ENCODE measurements around the gene SDSL.
A peak's percentile ranks its signal among the peaks of the same experiment; 100 is the strongest.

The SDSL gene, protein sequence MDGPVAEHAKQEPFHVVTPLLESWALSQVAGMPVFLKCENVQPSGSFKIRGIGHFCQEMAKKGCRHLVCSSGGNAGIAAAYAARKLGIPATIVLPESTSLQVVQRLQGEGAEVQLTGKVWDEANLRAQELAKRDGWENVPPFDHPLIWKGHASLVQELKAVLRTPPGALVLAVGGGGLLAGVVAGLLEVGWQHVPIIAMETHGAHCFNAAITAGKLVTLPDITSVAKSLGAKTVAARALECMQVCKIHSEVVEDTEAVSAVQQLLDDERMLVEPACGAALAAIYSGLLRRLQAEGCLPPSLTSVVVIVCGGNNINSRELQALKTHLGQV

DNA sequence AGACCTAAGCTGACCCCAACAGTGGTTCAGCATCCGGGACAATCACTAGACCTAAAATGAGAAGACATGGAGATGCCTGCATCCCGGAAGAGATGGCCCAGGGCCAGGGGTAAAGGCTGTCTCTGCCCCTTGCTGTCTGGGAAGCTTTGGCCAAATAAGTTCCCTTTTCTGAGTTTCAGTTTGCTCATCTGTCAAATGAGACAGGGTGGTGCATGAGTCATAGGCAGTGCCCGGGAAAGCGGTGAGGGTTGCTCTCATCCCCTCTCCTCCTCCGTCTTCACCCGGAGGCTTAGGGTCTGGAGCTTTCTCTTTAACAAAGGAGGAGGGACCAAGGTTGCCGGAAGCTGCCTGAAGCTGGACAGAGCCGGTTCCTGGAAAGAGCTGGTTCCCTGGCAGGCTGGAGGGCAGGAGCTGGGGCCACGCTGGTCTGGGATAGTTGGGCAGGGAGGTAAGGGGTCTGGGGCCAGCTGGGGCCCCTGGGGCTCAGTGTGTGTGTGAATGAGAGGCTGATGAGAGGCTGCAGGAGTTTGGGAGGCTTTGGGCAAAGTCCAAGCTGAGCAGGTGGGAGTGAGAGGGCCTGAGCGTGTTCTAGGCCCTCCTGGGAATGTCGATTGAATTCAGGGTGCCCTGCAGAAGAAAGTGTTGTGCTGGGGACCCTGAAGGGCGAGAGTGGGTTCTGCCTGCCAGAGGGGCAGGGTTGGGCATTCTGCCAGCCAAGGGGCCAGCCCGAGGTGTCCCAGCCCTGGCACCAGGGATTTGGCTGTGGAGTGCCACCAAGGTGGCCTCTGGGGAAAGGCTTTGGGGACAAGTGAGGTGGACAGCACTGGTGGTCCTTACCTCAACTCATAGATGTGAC lies at the start of gene SDSL:
SDSL (plus strand) TSS at position 351 of the 856 bp plus-strand sequence. CDS start 5,603 bp downstream, outside the sequence.
- peak; percentile 42 for DNase-seq (ENCODE audit: low read depth, low spot score)

DNA sequence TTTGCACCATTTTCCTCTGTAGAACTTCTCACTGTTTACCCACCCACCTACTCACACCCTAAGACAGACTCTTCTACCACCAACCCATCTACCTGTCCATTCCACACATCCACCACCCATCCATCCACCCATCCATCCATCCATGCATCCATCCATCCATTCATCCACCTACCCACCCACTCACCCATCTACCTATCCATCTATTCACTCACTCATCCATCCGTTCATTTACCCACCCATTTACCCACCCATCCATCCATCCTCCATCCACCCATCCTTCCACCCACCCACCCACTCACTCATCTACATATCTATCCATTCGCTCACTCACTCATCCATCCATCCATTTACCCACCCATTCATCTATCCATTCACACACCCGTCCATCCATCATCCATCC lies 48.7 kb upstream of the SDSL start:
- DNase-seq (ENCODE audit: low read depth, low spot score) = no peak

DNA sequence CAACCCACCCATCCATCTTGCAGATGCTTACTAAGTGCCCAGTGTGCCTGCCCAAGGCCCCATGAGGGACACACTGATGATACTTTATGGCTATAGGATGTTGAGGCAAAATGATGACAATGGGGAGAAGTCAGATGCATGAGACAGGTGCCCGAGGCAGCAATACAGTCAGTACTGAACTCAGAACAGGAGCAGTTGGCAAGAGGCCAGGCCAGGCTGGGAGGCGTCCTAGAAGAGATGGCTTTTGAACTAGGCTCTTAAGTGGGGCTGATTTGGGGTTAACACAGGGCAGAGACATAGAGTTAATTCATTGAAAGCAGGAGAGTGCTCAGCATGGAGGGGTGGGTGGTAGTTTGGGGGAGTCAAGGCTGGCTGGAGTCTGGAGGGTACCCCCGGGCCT lies 48.2 kb upstream of the SDSL start:
- no peak for DNase-seq (ENCODE audit: low read depth, low spot score)

- no peak for DNase-seq (ENCODE audit: low read depth, low spot score)
Observed at GRCh38 chr12:113374823-113375428, 47.3 kb upstream of the SDSL start.

DNA sequence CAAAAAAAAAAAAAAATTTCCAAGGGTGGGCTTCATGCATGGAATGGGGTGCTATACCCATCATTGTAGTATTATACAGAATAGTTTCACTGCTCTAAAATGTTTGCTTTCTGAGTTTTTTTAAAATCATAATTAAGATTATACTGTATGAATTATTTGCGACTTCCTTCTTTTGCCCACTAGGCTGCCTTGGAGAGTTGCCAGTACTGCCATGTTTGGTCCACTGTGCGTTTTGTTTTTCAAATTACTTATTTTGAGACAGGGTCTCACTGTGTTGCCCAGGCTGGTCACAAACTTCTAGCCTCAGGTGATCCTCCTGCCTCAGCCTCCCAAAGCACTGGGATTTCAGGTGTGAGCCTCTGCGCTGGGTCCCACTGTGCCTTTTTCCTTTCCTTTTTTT lies 43.9 kb upstream of the SDSL start:
- no peak for DNase-seq (ENCODE audit: low read depth, low spot score)

DNA sequence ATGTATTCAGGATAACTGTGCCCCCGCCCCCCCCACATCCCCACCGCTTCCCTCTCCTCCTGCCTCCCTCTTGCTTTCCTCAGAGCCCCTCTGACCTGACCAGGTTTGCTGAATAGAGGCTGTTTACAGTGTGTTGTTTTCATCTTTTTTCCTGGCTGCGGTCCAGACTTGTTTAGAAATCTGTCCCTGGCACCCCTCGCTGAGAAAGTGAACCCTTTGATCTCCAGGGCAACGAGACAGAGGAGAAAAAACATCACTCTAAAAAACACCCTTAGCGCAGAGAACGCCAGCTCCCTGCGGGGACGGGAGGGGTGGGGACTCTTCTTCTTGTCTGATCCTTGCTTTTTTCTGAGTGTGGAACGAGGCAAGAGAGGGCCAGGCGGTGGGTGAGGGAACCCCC lies 41.0 kb upstream of the SDSL start:
- DNase-seq (ENCODE audit: low read depth, low spot score) = no peak

- no peak for DNase-seq (ENCODE audit: low read depth, low spot score)
Observed at GRCh38 chr12:113382206-113382605, 40.0 kb upstream of the SDSL start.

GRCh38 chr12:113384778-113385177 lies 37.4 kb upstream of the SDSL start:
- no peak for DNase-seq (ENCODE audit: low read depth, low spot score)

DNA sequence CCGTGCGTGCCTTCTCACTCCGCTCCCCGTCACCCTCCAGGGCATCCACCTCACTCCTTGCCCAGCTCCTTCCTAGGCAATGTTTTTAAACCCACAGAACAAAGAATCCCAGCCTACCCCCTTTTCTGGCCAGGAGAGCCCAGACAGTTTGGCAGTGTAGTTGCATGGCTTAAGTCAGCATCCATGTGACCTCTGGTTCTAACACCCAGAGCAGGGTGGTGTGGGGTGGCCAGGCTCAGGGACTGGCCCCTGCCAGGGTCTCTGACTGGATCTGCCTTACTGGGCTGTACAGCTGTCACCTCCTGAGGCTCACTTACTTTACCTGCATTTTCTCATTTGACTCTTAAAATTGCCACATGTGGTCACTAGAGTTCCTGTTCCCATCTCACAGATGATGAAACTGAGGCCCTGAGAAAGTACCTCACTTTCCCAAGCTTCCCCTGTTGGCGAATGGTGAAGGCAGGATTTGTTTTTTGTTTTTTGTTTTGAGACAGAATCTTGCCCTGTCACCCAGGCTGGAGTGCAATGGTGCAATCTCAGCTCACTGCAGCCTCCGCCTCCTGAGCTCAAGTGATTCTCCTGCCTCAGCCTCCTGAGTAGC lies 36.8 kb upstream of the SDSL start:
- no peak for DNase-seq (ENCODE audit: low read depth, low spot score)

DNA sequence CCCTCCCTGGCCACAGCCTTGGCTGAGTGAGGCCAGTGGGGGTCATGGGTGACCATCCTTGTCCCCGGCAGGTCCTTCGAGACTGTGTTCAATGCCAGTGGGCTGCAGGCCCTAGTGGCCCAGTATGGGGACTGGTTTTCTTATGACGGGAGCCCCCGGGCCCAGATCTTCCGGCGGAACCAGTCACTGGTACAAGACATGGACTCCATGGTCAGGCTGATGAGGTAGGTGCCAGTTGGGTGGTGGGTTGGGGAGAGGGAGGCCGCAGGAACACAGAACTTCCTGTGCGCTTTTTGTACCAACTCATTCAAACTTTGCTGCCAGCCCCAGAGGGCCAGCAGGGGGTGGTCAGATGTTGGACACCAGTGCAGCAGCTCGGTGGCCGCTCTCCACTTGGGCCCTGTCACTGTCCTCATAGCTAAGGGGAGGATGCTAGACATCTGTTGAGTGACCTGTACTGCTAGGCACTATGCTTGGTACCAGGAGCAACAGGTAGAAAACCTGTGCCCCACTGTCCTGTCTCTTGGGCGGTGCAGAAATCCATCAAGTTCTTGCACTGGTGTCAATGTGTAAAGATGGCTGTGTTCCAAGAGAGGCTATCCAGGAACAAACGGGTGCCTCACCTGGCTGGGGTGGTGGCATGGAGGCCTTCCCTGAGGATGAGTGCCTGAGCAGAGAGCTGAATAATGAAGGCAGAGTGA lies 35.2 kb upstream of the SDSL start:
- no peak for DNase-seq (ENCODE audit: low read depth, low spot score)

DNA sequence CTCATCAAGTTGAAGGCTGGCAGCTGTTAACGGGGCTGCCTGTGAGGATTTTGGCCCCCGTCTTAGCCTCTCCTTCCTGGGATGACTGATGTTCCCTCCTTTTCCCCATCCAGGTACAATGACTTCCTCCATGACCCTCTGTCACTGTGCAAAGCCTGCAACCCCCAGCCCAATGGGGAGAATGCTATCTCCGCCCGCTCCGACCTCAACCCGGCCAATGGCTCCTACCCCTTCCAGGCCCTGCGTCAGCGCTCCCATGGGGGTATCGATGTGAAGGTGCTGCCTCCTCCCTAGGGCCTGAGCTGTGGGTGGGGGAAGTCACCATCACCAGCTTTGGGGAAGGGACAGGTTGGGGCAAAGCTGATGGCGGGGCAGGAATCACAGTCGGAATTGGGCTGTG lies 34.5 kb upstream of the SDSL start:
- DNase-seq (ENCODE audit: low read depth, low spot score) = no peak

DNA sequence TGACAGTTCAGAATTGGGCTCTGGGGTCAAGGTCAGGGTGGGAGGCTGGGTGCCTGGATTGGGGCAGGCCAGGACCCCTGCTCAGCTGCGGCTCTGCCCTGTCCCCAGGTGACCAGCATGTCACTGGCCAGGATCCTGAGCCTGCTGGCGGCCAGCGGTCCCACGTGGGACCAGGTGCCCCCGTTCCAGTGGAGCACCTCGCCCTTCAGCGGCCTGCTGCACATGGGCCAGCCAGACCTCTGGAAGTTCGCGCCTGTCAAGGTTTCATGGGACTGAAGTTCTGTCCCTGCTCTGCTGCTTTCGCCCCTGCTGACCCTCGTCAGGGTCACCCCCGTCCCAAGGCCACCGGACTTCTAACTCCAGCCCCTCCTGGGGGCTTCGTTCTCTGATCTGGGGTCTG lies 33.8 kb upstream of the SDSL start:
- DNase-seq (ENCODE audit: low read depth, low spot score) = no peak

DNA sequence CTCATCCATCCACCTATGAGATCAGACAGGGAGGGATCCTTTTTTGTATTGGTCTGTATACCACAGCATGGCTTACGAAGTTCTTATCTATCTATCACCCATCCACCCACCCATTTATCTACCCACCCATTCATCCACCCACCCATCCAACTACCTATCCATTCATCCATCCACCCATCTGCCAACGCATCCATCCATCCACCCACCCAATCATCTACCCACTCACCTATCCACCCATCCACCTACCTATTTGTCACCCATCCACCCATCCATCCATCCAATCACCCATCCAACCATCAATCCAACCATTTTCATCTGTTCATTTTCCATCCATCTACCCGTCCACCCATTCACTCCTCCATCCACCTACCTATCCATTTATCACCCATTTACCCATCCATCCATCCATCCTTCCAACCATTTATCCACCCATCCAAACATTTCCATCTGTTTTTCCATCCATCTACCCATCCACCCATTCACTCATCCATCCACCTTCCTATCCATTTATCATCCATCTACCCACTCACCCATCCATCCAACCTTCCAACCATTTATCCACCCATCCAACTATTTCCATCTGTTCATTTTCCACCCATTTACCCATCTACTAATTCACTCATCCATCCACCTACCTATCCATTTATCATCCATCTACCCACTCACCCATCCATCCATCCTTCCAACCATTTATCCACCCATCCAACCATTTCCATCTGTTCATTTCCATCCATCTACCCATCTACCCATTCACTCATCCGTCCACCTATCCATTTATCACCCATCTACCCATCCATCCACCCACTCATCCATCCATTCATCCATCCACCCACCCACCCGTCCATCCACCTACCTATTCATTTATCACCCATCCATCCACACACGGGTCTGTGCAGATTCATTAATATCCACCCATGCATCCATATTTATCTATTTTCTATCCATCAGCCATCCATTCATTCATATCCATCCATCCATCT lies 31.8 kb upstream of the SDSL start:
- DNase-seq (ENCODE audit: low read depth, low spot score) = no peak

DNA sequence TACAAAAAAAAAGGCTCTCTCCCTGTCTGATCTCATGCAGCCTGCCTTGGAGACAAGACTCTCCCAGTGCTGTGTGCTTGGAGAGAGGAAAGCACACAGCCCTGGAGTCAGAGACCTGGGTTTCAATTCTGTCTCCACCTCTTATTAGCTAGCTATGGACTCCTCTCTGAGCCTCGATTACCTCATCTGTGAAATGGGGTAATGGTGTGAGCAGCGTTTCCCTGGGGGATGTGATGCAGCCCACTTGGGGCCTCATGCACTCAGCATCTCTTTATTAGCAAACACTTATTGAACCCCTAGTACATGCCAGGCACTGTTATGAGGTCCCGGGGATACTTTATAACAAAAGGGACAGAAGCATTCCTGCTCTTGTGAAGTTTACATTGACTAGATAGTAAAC lies 31.0 kb upstream of the SDSL start:
- no peak for DNase-seq (ENCODE audit: low read depth, low spot score)

DNA sequence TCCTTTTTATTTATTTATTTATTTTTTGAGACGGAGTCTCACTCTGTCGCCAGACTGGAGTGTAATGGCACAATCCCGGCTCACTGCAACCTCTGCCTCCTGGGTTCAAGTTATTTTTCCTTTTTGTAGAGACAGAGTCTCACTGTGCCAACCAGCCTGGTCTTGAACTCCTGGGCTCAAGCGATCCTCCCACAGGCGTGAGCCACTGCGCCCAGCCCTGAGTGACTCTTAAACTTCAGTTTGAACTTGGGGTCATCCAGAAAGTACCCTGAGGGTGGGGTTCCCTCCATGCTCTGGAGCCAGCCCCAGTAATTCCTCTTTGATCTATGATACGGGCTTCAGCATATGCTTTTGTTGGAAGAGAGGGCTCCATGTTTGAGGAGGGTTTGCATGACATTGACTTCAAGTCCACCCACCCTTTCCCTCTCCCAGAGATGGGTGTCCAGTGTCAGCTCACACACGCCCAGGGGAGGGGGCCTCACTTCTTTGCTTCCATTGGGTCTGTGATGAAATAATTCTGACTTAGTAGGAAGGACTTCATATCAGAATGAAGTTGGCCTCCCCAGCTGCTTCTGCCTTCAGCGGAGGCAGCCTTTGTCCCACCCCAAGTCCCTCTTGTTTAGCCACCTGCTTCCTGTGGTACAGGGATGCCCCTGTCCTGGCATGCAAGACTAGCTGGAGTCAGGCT lies 30.4 kb upstream of the SDSL start:
- DNase-seq (ENCODE audit: low read depth, low spot score) = no peak

DNA sequence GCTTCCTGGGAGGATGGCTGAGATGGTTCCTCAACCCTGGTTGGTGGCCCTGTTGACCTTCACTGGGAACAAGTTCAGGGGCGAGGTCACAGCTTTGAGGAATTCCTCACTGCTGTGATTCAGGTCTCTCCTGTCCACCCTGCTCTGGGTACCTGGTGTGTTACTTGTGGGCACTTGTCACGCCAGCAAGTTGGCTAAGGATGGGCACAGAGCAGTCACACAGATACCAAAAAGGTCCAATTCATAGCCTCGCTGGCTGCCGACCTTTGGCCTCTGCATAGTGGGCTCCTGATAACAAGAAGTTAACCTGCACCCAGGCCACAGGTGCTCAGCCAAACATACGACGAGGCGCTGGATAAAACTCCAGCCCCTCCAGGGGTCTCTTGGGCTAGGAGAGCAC lies 29.7 kb upstream of the SDSL start:
- DNase-seq (ENCODE audit: low read depth, low spot score) = no peak

GRCh38 chr12:113392988-113393579 lies 29.1 kb upstream of the SDSL start:
- DNase-seq (ENCODE audit: low read depth, low spot score) = peak; percentile 85

DNA sequence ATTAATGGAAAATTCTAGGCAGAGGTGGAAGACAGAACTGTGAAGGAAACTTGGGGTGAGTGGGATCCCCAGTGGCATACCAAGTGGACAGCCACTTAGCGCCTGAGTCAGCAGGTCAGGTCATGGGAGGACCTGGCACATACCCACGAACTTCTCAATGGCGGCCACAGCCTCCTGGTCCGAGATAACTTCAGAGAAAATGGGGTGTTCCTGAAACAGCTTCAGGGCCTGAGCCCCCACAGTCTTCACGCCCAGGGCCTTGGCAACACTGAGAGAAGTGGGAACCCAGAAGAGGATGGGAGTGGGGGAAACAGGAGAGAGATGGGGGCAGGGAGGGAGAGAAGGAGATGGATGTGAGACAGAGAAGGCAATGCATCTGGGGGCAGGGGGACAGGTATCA lies 28.4 kb upstream of the SDSL start:
- DNase-seq (ENCODE audit: low read depth, low spot score) = no peak

GRCh38 chr12:113395119-113395518 lies 27.1 kb upstream of the SDSL start:
- DNase-seq (ENCODE audit: low read depth, low spot score) = no peak

Data from iPS DF 19.7 (cell line).